Caco-2 (cell line): ENCODE results near the gene SUSD2. TPM values are rescaled to one million over a fixed set of nuclear protein-coding genes. Genes with fewer than 3 reads are reported as not detected.
"Not testable (repeated sequence)": the region's sequence is repeated elsewhere in the genome, so short reads cannot be mapped to it uniquely, and the experiment has no call there.

Experiments
- BruUV-seq: library from RNA; stranded (reverse); fragments of 400-500 nt; replicated peaks from 2 replicates; lab custom pipeline; 2021; lab: Mats Ljungman, UMichigan
- CTCF ChIA-PET: fragments of 300-600 bp; sonication (Branson Sonifier 250); formaldehyde crosslinking; loops from one replicate; lab custom pipeline; 2022; ENCODE audit warnings: antibody characterized with exemption; lab: Charles Lee
- POLR2A ChIA-PET: fragments of 300-600 bp; sonication (Branson Sonifier 250); formaldehyde crosslinking; loops from one replicate; lab custom pipeline; 2022; ENCODE audit warnings: antibody characterized with exemption; lab: Charles Lee
- DNase-seq, 2 experiments: peaks; one replicate each; pipeline versions ENCODE4 v3.0.0 to v3.0.0-alpha.2; 2020 to 2022
- H3K27me3 ChIP-seq: replicated peaks from 2 replicates; pipeline ENCODE4 v1.6.0; 2011; ENCODE audit warnings: low read length; ENCODE audit not compliant: control insufficient read depth, insufficient read depth
- H3K36me3 ChIP-seq: 2 replicates; pipeline ENCODE4 v1.5.1; 2011; ENCODE audit warnings: low read length; ENCODE audit not compliant: control insufficient read depth, insufficient read depth
- H3K4me1 ChIP-seq: fragments of 250-450 bp; sonication (Bioruptor Pico); 2 replicates; pipeline ENCODE4 v1.5.1; 2020; ENCODE audit warnings: mild to moderate bottlenecking
- H3K4me3 ChIP-seq: 2 replicates; pipeline ENCODE4 v1.5.1; 2011; ENCODE audit warnings: low read depth, mild to moderate bottlenecking, control low read depth, low read length
- H3K9me3 ChIP-seq: fragments of 250-450 bp; sonication (Bioruptor Pico); 2 replicates; pipeline ENCODE4 v1.5.1; 2020; ENCODE audit warnings: mild to moderate bottlenecking, moderate library complexity
- H3K27ac Mint-ChIP-seq: one replicate; pipeline ENCODE4 v1.8.0; 2022; ENCODE audit warnings: mixed read lengths; ENCODE audit not compliant: unreplicated experiment
- H3K27me3 Mint-ChIP-seq: one replicate; pipeline ENCODE4 v1.8.0; 2022; ENCODE audit warnings: mixed read lengths; ENCODE audit not compliant: insufficient read depth, unreplicated experiment
- H3K36me3 Mint-ChIP-seq: one replicate; pipeline ENCODE4 v1.8.0; 2022; ENCODE audit warnings: mild to moderate bottlenecking, mixed read lengths; ENCODE audit not compliant: insufficient read depth, unreplicated experiment
- H3K4me1 Mint-ChIP-seq: one replicate; pipeline ENCODE4 v1.8.0; 2022; ENCODE audit warnings: low read depth, mixed read lengths; ENCODE audit not compliant: unreplicated experiment
- H3K4me3 Mint-ChIP-seq: one replicate; pipeline ENCODE4 v1.8.0; 2022; ENCODE audit warnings: mild to moderate bottlenecking, moderate library complexity, mixed read lengths; ENCODE audit not compliant: unreplicated experiment
- H3K9me3 Mint-ChIP-seq: one replicate; pipeline ENCODE4 v1.8.0; 2022; ENCODE audit warnings: mixed read lengths; ENCODE audit not compliant: unreplicated experiment
- intact Hi-C: fragments of 100-400 bp; cut with micrococcal nuclease; formaldehyde crosslinking; loops from one replicate; pipeline ENCODE4 v1.10.0; 2022; ENCODE audit not compliant: unreplicated experiment
- total RNA-seq: library from RNA; stranded (reverse); gene quantifications from 2 replicates; pipeline ENCODE4 v1.2.3, GENCODE V29; 2022
- TF ChIP-seq, protein P1 (sequence below), 2 experiments: fragments of 200-600 bp in 1 of 2; IDR thresholded peaks; 1 replicate in 1 of 2; 2 replicates in 1 of 2; pipeline versions ENCODE4 v1.5.1 to v1.8.0; 2011 to 2022; ENCODE audit warnings: antibody characterized with exemption in 1 of 2, control low read depth in 1 of 2, inconsistent platforms in 1 of 2, low read depth in 1 of 2, low read length in 1 of 2, mild to moderate bottlenecking in 1 of 2, moderate library complexity in 1 of 2; ENCODE audit not compliant: insufficient read depth in 1 of 2, severe bottlenecking in 1 of 2, unreplicated experiment in 1 of 2

The SUSD2 gene
- total RNA-seq, 1 experiment from 2014 or later, result 7.0 TPM

DNA sequence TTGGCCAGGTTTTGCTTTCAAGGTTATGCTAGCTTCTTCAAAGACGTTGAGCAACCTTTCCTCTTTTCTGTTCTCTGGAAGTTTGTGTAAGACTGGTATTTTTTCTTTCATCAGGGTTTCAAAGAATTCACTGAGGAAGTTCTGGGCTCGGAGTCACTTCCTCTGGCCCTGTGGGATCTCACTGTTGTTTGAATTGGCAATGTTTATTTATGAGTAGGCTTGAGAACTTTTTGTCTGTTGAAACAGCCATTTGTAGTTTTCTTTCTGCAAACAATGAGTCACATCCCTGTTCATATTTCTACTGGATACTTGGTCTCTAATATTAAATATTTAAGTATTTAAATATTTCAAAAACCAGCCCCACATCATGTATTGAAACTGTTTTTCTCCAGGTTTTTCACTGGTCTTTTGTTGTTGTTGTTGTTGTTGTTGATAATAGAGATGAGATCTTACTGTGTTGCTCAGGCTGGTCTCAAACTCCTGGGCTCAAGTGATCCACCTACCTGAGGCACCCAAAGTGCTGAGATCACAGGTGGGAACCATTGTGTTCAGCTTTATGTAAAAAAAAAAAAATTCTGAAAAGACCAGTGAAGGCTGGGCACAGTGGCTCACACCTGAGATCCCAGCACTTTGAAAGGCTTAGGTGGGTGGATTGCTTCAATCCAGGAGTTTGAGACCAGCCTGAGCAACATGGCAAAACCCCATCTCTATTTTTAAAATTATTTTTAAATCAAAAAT lies 26.9 kb downstream of the SUSD2 start:
- Histone ChIP-seq H3K27me3 (no peaks in the 10 kb centered on the region), H3K4me1 (peaks cover 52% of the 10 kb centered on the region), H3K4me3 (no peak overlapping the region), H3K36me3 (no peaks in the 10 kb centered on the region), H3K9me3 (peaks cover 13% of the 10 kb centered on the region)
- intact Hi-C loops, result loop anchor here (5.0 kb wide), 1 partner anchor 34 kb away; no protein-coding TSS in a partner anchor
- ChIA-PET POLR2A (no interaction called here), CTCF (interaction anchor here (0.5 to 1.0 kb wide), 3 partner anchors 39 to 321 kb away, joined by 3 to 4 read pairs (median 4); partner anchors contain the start of gene SPECC1L)
- TF ChIP-seq, protein P1, sequence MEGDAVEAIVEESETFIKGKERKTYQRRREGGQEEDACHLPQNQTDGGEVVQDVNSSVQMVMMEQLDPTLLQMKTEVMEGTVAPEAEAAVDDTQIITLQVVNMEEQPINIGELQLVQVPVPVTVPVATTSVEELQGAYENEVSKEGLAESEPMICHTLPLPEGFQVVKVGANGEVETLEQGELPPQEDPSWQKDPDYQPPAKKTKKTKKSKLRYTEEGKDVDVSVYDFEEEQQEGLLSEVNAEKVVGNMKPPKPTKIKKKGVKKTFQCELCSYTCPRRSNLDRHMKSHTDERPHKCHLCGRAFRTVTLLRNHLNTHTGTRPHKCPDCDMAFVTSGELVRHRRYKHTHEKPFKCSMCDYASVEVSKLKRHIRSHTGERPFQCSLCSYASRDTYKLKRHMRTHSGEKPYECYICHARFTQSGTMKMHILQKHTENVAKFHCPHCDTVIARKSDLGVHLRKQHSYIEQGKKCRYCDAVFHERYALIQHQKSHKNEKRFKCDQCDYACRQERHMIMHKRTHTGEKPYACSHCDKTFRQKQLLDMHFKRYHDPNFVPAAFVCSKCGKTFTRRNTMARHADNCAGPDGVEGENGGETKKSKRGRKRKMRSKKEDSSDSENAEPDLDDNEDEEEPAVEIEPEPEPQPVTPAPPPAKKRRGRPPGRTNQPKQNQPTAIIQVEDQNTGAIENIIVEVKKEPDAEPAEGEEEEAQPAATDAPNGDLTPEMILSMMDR (IDR thresholded peaks at IDR 0.05; ENCODE audit: insufficient read depth in 1 of 2, low read depth in 1 of 2, low read length in 1 of 2, severe bottlenecking in 1 of 2, unreplicated experiment in 1 of 2), result no peak
- BruUV-seq, result no TSS peak
- Mint-ChIP-seq H3K27ac (peak overlapping the region; percentile 97), H3K27me3 (no peaks in the 10 kb centered on the region), H3K4me1 (peaks cover 35% of the 10 kb centered on the region), H3K4me3 (peak overlapping the region; percentile 35), H3K9me3 (peaks cover 17% of the 10 kb centered on the region), H3K36me3 (peaks cover 9% of the 10 kb centered on the region)
- DNase-seq, result peak in 1 of 2 experiments; percentile 64

DNA sequence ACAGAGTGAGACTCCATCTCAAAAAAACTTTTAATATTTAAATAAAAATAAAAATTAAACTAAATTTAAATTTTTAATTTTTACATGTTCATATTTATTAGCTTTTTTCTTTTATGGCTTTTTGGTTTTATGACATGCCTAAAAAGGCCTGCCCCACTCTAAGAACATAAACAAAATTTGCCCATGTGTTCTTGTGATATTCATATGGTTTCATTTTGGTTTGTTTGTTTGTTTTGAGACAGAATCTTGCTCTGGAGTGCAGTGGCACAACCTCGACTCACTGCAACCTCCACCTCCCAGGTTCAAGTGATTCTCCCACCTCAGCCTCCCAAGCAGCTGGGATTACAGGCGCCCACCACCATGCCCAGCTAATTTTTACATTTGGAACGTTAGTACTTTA lies 27.7 kb downstream of the SUSD2 start:
- no TSS peak for BruUV-seq
- Mint-ChIP-seq H3K36me3 (peaks cover 9% of the 10 kb centered on the region), H3K9me3 (peaks cover 15% of the 10 kb centered on the region), H3K27ac (no peak overlapping the region), H3K27me3 (no peaks in the 10 kb centered on the region), H3K4me1 (peaks cover 35% of the 10 kb centered on the region), H3K4me3 (no peak overlapping the region)
- Histone ChIP-seq H3K4me3 (no peak overlapping the region), H3K27me3 (no peaks in the 10 kb centered on the region), H3K36me3 (no peaks in the 10 kb centered on the region), H3K9me3 (peaks cover 13% of the 10 kb centered on the region), H3K4me1 (peaks cover 46% of the 10 kb centered on the region)
- TF ChIP-seq, protein P1 (IDR thresholded peaks at IDR 0.05; ENCODE audit: insufficient read depth in 1 of 2, low read depth in 1 of 2, low read length in 1 of 2, severe bottlenecking in 1 of 2, unreplicated experiment in 1 of 2), result no peak
- CTCF ChIA-PET, result no interaction called here
- DNase-seq, result no peak
- POLR2A ChIA-PET, result no interaction called here
- intact Hi-C loops, result loop anchor here (5.0 kb wide), 1 partner anchor 33 kb away; no protein-coding TSS in a partner anchor

DNA sequence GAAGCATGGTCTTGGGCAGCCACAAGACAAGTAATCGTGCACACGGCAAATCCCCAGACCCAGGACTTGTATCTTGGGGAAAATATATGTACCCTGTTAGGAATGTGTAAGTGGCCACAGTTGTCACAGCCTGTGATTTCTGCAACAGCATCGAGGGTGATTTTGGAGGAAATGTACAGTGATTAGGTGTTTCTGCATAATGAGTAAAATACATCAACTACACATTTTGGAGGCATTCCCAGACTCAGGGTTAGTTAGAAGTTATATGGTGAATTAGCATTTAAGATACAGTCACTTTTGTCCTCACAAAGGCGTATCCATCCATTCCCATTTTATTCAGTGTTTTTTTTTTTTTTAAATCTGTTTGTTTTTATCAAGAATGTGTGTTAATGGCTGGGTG lies 28.4 kb downstream of the SUSD2 start:
- Histone ChIP-seq H3K4me3 (no peak overlapping the region), H3K4me1 (peaks cover 43% of the 10 kb centered on the region), H3K36me3 (no peaks in the 10 kb centered on the region), H3K27me3 (no peaks in the 10 kb centered on the region), H3K9me3 (peaks cover 12% of the 10 kb centered on the region)
- no peak for DNase-seq
- Mint-ChIP-seq H3K27ac (no peak overlapping the region), H3K9me3 (peaks cover 9% of the 10 kb centered on the region), H3K4me3 (no peak overlapping the region), H3K4me1 (peaks cover 29% of the 10 kb centered on the region), H3K36me3 (peaks cover 9% of the 10 kb centered on the region), H3K27me3 (no peaks in the 10 kb centered on the region)
- ChIA-PET CTCF (no interaction called here), POLR2A (no interaction called here)
- no TSS peak for BruUV-seq
- TF ChIP-seq, protein P1 (IDR thresholded peaks at IDR 0.05; ENCODE audit: insufficient read depth in 1 of 2, low read depth in 1 of 2, low read length in 1 of 2, severe bottlenecking in 1 of 2, unreplicated experiment in 1 of 2), result no peak
- intact Hi-C loops, result loop anchor here (5.0 kb wide), 1 partner anchor 33 kb away; no protein-coding TSS in a partner anchor

DNA sequence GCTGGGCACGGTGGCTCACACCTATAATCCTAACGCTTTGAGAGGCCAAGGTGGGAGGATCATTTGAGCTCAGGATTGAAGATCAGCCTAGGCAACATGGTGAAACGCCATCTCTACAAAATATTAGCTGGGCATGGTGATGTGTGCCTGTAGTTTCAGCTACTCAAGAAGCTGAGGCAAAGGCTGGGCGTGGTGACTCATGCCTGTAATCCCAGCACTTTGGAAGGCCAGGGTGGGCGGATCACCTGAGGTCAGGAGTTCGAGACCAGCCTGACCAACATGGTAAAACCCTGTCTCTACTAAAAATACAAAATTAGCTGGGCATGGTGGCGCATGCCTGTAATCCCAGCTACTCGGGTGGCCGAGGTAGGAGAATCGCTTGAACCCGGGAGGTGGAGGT lies 29.1 kb downstream of the SUSD2 start:
- H3K27me3 ChIP-seq, H3K27ac Mint-ChIP-seq, POLR2A ChIA-PET, H3K36me3 Mint-ChIP-seq, BruUV-seq, H3K27me3 Mint-ChIP-seq, H3K36me3 ChIP-seq, H3K4me3 ChIP-seq, H3K9me3 ChIP-seq, CTCF ChIA-PET, intact Hi-C loops, H3K4me3 Mint-ChIP-seq, H3K9me3 Mint-ChIP-seq, DNase-seq: not testable (repeated sequence)
- H3K4me1 ChIP-seq, result peaks cover 39% of the 10 kb centered on the region
- H3K4me1 Mint-ChIP-seq, result peaks cover 23% of the 10 kb centered on the region

DNA sequence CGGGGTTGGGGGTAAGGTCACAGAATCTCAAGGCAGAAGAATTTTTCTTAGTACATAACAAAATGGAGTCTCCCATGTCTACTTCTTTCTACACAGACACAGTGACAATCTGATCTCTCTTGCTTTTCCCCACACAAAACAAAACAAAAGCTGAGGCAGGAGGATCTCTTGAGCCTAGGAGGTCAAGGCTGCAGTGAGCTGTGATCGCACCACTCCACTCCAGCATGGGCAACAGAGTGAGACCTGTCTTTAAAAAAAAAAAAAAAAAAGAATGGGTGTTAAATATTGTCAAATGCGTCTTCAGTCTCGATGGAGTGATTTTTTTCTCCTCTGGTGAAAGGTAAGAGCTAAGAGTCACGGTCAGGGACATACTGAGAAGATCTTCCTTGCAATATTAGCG lies 30.4 kb downstream of the SUSD2 start:
- peaks cover 15% of the 10 kb centered on the region for H3K4me1 Mint-ChIP-seq
- H3K9me3 Mint-ChIP-seq, H3K27me3 ChIP-seq, H3K27ac Mint-ChIP-seq, intact Hi-C loops, POLR2A ChIA-PET, H3K27me3 Mint-ChIP-seq, H3K4me3 Mint-ChIP-seq, BruUV-seq, DNase-seq, H3K4me3 ChIP-seq, H3K9me3 ChIP-seq, H3K36me3 Mint-ChIP-seq, CTCF ChIA-PET, H3K36me3 ChIP-seq: not testable (repeated sequence)
- H3K4me1 ChIP-seq, result peaks cover 28% of the 10 kb centered on the region
